Globus pallidus (tissue), 1 donor: ENCODE data around the gene HAUS3.
"Not testable (repeated sequence)": the region's sequence is repeated elsewhere in the genome, so short reads cannot be mapped to it uniquely, and the experiment has no call there.

Source experiments
- DNase-seq: peaks from one replicate; pipeline ENCODE4 v3.0.0-alpha.2; 2015; ENCODE audit warnings: low spot score

The HAUS3 gene

GRCh38 chr4:2275546-2276251, 33.8 kb upstream of the HAUS3 start:
- DNase-seq = no peak

- DNase-seq = not testable (repeated sequence)
Observed at GRCh38 chr4:2275044-2275397, 33.1 kb upstream of the HAUS3 start.

DNA sequence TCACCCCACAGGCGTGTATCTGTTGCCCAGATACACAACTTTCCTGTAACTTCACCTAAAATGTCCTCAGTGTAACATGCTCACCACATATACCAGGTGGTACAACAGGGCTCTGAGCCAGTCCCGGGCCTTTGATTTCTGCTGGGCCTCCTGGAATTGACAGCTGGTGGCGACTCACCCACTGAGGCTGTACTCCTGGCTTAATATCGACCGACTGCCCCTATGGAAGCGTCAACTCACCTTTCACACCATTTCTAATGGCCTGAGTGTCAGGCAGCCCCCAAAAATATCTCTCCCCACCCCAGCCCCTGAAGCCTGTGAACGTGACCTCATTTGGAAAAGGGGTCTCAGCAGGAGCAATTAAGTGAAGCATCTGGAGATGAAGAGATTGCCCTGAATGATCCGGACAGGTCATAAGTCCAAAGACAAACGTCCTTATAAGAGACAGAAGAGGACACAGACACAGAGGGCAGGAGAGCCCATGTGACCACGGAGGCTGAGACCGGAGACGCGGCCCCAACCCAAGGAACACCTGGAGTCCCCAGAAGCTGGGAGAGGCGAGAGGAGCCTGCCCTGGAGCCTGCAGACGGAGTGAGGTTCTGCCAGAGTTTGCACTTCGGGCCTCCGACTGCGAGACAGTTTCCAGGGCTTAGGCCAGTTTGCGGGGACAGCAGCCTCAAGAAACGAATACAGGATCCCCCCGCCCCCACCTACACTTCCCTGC, 32.6 kb upstream of the HAUS3 start:
- DNase-seq = no peak

GRCh38 chr4:2273657-2274319, 31.9 kb upstream of the HAUS3 start:
- no peak for DNase-seq

DNA sequence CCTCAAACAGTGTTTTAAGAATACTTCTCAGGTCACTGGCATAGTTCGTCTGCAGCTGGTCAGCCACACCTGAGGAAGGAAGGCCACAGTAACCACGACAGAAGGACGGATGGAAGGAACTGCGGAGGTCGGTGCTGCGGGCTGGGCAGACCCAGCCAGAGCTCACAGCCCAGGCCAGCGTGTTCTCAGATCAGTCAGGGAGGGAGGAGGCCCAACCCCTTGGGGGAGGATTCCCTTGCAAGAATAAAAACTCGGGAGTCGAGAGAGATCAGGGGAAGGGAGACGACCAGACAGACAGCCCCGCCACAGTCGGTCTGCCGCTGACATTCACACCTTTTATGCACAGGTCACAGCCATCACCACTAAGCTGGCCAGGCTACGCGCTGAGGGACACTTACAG, 31.3 kb upstream of the HAUS3 start:
- DNase-seq = no peak

DNA sequence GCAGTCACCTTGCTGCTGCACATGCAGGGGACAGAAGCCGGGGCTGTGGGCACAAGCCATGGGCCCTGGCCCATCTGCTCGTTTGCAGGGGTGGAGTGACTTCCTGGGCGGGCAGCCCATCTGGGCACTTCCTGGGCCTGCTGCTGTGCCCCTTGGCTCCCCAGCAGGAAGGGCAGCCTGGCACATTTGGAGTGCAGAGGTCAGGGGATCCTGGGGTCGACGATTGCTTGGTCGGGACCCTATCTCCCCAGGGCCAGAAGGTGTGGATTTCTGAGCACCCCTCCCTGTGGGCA, 30.9 kb upstream of the HAUS3 start:
- DNase-seq = no peak

- no peak for DNase-seq
Observed at GRCh38 chr4:2272026-2272827, 30.3 kb upstream of the HAUS3 start.

DNA sequence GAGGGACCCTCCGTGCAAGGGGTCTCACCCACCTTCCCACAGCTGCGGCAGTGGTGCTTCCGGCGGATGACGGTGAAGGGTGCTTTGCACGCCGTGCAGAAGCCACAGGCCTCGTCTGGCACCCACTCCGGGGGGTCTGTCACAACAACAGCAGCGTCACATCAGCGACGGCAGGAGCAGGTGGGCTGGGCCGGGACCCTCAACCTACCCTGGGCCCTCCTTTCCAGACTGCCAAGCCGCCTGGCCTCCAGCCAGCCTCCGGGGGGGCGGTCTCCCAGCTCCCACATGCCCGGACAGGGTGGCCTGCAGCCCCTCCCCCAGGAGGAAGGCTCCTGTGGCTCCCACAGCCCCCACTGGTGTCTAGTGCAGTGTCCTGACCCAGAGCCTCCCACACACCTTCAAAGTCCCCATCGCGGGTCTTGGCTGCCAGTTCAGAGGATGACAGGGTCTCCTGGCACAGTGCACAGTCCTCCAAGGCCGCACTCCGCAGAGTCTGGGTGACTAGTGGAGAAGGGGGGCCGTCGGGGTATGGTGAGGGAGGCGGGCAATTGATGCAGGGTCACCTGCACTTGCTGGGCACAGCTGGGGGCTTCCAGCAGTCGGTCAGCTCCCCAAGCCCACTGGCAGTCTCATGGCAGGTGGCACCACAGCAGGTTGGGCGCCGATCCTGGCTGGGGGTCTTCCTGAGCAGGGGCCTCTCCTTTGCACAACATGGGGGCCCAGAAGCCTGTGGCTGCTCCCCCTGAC, 29.5 kb upstream of the HAUS3 start:
- no peak for DNase-seq

- no peak for DNase-seq
Observed at GRCh38 chr4:2270341-2271165, 28.6 kb upstream of the HAUS3 start.

DNA sequence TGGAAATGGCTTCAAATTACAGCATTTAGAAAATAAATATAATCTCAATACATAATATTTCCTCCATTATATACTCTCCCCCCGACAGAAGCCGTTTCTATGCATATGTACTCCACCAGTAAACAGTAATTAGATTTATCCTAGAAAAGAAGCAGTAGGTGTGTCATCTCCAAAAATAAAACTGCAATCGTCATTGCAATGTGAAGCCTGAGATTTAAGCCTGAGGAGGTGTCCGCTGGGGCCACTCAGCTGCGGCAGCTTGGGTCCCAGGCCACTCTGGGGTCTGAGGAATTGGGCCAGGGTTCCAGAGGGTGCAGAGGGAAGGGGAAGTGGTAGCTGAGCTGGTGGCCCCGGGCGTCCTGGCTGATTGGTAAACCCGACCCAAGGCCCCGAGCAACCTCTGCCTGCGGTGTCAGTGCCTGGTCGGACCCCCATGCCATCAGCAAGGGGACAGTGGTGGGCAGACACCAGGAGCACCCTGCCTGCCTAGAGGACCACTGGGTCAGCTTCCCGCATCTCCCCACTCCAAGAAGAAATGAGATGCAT, 27.8 kb upstream of the HAUS3 start:
- no peak for DNase-seq

- no peak for DNase-seq
Observed at GRCh38 chr4:2269206-2269531, 27.2 kb upstream of the HAUS3 start.

GRCh38 chr4:2268357-2269205, 26.7 kb upstream of the HAUS3 start:
- no peak for DNase-seq

GRCh38 chr4:2267841-2268240, 25.9 kb upstream of the HAUS3 start:
- DNase-seq = no peak

DNA sequence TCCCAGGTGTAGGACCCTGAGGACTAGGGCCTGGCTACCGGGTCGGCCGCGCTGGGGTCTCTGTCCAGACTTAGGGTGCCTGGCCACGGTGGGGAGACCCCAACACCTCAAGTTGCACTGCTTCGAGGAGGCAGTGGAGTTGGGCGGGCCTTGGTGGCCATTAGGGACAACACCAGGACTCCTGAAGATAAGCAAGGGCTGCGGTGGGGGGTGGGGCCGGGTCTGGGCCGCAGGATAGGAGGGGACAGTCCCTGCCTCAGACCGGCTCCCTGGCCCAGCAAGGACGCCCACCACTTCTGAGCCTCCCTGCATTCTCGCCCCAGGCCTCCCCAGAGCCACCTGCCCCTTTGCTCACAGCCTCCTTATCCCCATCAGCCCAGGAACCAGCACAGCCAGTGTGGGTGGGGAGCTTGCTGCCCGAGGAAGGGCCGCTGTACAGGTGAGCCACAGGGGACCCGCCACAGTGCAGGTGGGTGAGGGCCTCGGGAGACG, 25.4 kb upstream of the HAUS3 start:
- no peak for DNase-seq

GRCh38 chr4:2266821-2267220, 24.9 kb upstream of the HAUS3 start:
- no peak for DNase-seq

- DNase-seq = no peak
Observed at GRCh38 chr4:2266181-2266580, 24.3 kb upstream of the HAUS3 start.

GRCh38 chr4:2265113-2266110, 23.5 kb upstream of the HAUS3 start:
- no peak for DNase-seq

DNA sequence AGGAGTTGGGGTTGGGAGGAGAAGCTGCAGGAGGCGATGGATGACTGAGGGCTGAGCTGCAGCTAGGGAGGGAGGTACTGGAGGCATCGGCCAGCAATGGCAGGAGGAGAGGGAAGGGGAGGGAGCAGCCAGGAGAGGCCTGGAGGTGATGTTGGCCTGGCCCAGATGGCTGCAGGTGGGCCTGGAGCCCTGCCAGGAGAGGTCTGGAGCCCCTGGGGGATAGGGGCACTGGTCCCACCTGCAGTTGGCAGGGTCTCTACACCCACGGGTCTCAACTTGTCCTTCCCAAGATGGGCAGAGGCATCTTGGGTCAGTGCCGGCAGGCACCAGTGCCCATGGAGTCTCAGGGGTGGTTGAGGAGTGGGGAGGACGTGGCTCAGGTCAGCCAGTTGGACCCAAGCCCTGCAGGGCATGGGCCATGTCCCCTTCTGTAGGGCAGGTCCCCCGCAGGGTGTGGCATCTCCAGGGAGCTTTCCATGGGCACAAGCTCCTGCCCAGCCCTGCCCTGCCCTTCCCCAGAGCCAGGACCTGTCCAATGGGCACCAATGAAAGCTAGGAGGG, 22.6 kb upstream of the HAUS3 start:
- no peak for DNase-seq
